Inferior parietal cortex (tissue), 1 donor: Measurements from ENCODE around the gene RIF1.
"Not testable (repeated sequence)": the region's sequence is repeated elsewhere in the genome, so short reads cannot be mapped to it uniquely, and the experiment has no call there.

Experiments
- DNase-seq: peaks from one replicate; pipeline ENCODE4 v3.0.0-alpha.2; 2016; ENCODE audit errors: extremely low spot score

Gene RIF1

DNA sequence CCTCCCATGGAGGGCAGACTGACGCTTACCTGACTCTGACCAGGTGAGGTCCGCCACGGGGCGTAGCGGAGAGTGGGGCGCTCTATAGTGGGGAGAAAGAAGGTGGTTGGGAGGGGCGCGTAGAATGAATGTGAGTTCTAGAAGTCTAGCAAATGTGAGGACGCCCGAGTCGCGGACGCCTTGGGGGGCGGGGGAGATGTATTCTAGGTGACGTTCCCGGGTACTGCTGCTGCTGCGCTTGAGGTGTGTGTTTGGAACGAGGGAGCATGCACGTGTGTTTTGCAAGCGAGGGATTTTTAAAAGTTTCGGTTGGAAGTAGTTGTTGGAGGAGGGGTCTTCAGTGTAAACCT is 758 bp downstream of the RIF1 start:
- DNase-seq: no peak

DNA sequence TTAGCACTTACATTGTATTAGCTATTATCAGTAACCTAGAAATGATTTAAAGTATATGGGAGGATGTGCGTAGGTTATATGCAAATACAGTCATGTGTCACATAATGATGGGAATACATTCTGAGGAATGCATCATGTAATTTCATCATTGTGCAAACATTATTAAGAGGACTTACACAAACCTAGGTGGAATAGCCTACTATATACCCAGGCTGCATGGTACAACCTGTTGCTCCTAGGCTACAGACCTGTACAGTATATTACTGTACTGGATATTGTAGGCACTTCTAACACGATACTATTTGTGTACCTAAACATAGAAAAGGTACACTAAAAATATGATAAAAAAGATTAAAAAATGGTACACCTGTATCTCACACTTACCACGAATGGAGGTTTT is 7.9 kb downstream of the RIF1 start:
- no peak for DNase-seq

DNA sequence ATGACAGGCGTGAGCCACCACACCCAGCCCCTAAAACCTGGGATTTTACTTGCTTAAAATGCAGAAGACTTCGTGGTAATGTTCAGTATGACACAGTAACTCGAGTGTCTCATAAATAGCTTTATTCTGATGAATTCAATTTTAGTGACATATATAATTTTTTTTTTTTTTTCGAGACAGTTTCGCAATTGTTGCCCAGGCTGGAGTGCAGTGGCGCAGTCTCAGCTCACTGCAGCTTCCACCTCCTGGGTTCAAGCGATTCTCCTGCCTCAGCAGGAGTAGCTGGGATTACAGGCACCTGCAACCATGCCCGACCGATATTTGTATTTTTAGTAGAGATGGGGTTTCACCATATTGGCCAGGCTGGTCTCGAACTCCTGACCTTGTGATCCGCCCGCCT is 12.0 kb downstream of the RIF1 start:
- not testable (repeated sequence) for DNase-seq

DNA sequence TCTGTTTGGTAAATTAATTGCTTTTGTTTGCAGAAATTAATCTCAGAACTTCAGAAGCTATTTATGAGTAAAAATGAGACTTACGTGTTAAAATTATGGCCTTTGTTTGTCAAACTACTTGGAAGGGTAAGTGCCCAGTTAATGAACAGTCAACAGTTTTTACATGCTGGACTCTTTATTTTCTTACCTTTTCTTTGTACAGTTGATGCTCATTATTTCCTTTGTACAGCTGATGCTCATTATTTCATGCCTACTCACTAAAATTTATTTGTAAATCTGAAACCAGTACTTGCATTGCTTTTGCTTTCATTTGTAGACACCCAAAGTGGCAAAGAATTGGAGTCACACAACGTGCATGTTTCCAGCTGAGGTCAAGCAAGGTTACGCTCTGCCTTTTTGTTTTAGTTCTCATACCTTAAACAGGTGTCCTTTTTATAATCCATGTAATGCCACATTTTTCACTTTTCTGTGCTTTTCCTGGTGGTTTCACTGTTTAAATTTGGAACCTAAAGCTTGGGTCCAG is 13.3 kb downstream of the RIF1 start:
- DNase-seq: no peak

- no peak for DNase-seq
These were observed 14.1 kb downstream of the RIF1 start for GRCh38 chr2:151423760-151424159.

DNA sequence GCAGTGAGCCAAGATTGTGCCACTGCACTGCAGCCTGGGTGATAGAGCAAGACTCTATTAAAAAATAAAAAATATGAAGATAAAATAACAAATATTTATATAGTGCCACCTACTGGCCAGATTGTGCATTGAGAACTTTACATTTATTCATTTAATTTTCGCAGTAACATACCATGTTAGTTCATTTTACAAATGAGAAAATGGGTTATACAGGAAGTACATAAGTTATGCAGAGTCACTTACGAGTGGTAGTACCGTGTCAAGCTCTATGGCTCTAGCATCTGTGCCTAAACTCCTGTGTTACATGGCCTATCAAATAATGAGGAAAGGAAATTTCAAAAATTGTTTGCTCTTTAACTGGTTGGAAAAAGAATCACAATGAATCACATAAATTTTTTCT is 27.9 kb downstream of the RIF1 start:
- no peak for DNase-seq

GRCh38 chr2:151438506-151438905 is 28.8 kb downstream of the RIF1 start:
- no peak for DNase-seq

GRCh38 chr2:151439127-151439526 is 29.4 kb downstream of the RIF1 start:
- no peak for DNase-seq

- DNase-seq: no peak
These were observed 49.7 kb downstream of the RIF1 start for GRCh38 chr2:151459358-151459757.

DNA sequence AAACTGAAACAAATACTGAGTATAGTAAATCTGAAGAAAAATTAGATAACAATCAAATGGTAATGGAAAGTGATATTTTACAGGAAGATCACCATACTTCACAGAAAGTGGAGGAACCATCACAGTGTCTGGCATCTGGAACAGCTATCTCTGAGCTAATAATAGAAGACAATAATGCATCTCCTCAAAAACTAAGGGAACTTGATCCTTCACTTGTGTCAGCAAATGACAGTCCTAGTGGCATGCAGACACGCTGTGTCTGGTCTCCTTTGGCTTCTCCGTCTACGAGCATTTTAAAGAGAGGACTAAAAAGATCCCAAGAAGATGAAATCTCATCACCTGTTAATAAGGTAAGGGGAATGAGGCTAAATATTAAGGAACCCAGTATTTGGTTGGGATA is 56.1 kb downstream of the RIF1 start:
- no peak for DNase-seq

DNA sequence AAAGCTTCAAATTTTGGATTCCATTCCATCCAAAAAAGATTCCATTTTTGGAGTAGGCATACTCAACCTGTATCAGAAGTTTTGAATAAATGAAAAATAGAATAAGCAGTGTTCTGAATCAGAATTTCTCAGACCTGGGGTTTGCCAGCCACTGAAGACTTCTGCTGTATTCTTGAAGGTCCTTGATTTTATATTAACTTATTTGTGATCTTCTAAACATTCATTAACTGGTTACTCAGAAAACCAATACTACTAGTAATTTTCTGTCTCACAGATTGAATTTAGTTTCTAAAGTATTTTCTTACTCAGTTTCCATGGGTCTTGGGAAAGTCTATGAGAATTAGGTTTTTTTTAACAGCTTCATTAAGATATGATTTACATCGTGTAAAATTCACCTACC is 60.9 kb downstream of the RIF1 start:
- DNase-seq: no peak

DNA sequence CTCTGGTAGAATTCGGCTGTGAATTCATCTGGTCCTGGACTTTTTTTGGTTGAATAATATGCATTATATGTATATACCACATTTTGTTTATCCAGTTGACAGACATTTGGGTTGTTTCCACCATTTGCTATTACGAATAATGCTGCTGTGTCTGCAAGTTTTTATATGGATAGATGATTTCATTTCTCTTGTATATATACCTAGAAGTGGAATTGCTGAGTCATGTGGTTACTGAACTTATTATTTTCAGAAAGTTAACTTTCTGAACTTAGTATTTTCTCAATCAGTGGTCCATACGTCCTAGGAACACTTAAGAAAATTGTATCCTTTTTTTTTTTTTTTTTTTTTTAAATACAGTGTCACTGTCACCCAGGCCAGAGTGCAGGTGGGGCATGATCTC is 63.3 kb downstream of the RIF1 start:
- no peak for DNase-seq

- no peak for DNase-seq
These were observed 65.4 kb downstream of the RIF1 start for GRCh38 chr2:151475071-151475470.

DNA sequence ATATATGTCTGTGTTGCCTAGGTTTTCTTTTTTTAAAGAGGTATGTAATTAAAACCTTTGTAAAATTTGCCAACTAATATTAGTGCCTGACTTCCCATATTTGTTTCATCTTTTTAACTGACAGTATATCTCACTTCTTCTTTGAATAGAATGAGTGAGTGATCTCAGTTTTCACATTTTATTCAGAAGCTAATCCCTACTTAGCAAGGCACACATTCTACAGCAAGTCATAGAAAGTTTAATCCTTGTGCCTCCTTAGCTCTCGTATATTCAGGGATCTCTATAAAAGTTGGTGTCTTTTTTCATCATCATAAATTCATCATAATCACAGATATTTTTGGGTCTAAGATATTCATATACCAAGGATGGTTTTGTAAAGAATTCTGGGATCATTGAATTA is 66.6 kb downstream of the RIF1 start:
- no peak for DNase-seq

DNA sequence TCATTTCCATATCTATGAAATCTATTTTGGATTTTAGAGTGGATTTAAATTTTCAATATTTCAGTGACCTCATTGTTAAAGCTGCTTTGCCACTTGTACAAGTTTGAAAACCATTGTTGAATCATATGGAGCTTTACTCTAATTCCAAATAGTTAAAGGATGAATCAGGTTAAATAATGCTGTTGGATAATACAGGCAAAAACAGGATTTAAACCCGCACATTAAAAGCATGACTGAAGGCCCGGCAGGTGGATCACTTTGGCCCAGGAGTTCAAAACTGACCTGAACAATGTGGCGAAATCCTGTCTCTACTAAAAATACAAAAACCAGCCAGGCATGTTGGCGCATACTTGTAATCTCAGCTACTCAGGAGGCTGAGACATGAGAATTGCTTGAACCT is 68.3 kb downstream of the RIF1 start:
- DNase-seq: no peak

- no peak for DNase-seq
These were observed 72.0 kb downstream of the RIF1 start for GRCh38 chr2:151481744-151482143.

- no peak for DNase-seq
These were observed 72.5 kb downstream of the RIF1 start for GRCh38 chr2:151482171-151482725.

DNA sequence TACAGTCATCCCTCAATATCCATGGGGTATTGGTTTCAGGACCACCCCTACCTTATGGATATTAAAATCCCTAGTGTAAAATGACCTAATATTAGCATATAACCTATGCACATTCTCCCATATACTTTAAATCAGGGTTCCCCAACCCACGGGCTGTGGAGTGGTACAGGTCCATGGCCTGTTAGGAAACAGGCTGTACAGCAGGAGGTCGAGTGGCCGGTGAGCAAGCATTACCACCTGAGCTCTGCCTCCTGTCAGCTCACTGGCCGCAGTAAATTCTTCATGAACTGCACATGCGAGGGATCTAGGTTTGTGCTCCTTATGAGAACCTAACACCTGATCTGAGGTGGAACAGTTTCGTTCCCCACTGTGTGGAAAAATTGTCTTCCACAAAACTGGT is 73.8 kb downstream of the RIF1 start:
- DNase-seq: no peak

- DNase-seq: no peak
These were observed 74.4 kb downstream of the RIF1 start for GRCh38 chr2:151484100-151484499.

DNA sequence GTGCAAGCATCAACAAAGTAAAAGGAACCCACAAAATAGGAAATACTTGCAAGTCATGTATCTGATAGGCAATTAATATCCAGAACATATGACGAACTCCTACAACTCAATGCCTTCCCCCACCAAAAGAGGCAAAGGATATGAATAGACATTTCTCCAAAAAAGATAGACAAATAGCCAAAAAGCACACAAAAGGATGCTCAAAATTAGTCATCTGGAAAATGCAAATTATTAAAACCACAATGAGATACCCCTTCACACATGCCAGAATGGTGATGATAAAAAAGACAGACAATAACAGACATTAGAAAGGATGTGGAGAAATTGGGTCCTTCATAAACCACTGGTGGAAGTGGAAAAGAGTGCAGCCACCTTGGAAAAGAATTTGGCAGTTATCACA is 76.4 kb downstream of the RIF1 start:
- DNase-seq: no peak

DNA sequence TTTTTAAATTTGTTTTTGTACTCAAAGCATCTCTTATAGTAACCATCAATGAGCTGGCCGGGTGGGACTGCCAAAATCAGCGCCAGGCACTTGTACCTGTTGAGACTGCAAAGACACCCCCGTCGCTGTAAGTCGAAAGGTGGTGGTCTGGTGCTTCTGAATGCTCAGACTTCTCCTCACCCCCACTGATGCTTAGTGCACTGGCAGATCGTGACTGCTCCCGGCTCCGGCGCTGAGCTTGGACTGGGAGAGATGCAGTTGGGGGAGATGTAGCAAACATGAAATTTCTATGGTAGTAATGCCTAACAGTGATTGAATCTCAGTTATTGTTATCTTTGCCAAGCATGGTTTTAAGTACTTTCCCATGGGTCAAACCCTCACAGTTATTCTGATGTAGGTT is 80.6 kb downstream of the RIF1 start:
- DNase-seq: no peak

- no peak for DNase-seq
These were observed 81.8 kb downstream of the RIF1 start for GRCh38 chr2:151491496-151491895.

DNA sequence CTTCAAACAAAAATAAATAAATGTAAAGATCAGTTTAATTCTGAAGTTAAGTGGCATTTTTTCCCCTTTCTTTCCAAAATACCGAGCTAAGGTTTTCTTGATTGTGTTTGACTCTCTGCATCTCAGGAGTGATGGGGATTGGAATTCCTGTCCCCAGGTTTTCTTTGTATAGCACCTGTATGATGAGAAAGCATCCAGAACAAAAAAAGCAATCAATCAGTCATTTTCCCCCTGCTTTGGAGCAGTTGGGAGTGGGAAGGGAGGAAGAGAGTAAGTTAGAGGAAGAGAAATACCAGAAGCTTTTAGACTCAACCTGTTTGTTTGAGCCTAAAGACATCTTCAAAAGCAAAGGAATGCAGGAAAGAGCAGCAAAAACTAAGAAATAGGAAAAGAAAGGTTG is 88.5 kb downstream of the RIF1 start:
- no peak for DNase-seq

DNA sequence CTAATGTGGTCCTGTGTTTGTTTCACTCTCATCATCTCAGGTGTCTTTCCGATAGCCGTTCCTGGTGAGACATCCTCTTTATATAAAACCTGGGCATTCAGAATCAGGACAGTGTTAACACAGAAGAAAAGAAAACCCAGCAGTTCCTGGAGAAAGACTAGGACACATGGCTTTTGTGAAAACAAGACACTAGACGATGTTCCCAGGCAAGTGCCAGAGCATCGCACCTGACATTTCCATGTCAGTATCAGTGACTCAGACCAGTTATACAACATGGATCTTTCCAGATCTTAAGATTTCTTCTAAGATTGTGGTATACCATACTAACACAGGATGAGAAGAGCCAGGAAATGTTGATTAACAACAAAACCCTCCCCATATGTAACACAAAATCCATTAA is 96.5 kb downstream of the RIF1 start:
- no peak for DNase-seq

DNA sequence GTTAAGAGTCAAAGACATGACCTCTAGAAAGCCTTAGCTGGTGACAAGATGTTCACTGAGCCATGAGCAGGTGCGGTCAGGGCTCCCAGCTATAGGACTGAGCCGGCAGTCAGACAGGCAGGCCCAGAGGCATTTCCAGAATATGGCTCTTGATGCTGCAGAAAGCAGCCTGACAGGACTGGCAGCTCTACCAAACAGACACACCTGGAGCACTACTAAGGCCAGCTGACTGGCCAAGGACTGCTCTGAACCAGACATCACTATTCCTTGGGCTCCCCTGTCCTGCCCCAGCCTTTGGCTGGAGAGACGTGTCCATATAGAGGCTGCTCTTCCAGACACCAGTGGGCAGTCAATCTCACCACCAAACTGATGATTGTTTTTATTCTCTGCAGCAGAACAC is 98.8 kb downstream of the RIF1 start:
- no peak for DNase-seq
